HepG2 (cell line): ENCODE measurements around the gene GPAT3. TPM values are rescaled to one million over a fixed set of nuclear protein-coding genes. Genes with fewer than 3 reads are reported as not detected.

Experiments
- FOXP1 ChIP-seq, 2 experiments: fragments of 450-650 bp in 1 of 2; IDR thresholded peaks; 2 replicates each; pipeline ENCODE4 v1.6.1; 2017 to 2018; ENCODE audit warnings: antibody characterized with exemption in 1 of 2
- KLF15 ChIP-seq: sonication (generic); formaldehyde crosslinking; IDR thresholded peaks from 2 replicates; pipeline ENCODE4 v1.8.1; 2023; ENCODE audit warnings: borderline replicate concordance, mild to moderate bottlenecking, inconsistent platforms, missing genetic modification reagents, mixed read lengths
- MAFG ChIP-seq: sonication (generic); formaldehyde crosslinking; IDR thresholded peaks from 2 replicates; pipeline ENCODE4 v1.5.1; 2020; ENCODE audit warnings: mild to moderate bottlenecking, missing genetic modification reagents
- MAZ ChIP-seq, 2 experiments: sonication (generic) in 1 of 2; formaldehyde crosslinking in 1 of 2; IDR thresholded peaks; 2 replicates each; pipeline versions ENCODE4 v1.5.0 to v1.6.1; 2012 to 2020; ENCODE audit warnings: low read depth in 2 of 2, mild to moderate bottlenecking in 2 of 2, borderline replicate concordance in 1 of 2, improper control_type of control experiment in 1 of 2, low read length in 1 of 2, missing genetic modification reagents in 1 of 2, moderate library complexity in 1 of 2
- RBAK ChIP-seq: sonication (generic); formaldehyde crosslinking; IDR thresholded peaks from 2 replicates; pipeline ENCODE4 v1.5.1; 2020; ENCODE audit warnings: mild to moderate bottlenecking, missing genetic modification reagents
- ZMAT3 ChIP-seq: sonication (generic); formaldehyde crosslinking; conservative IDR thresholded peaks from 2 replicates; pipeline ENCODE4 v1.7.0; 2021; ENCODE audit warnings: missing genetic modification reagents
- ZNF160 ChIP-seq: sonication (generic); formaldehyde crosslinking; IDR thresholded peaks from 2 replicates; pipeline ENCODE4 v1.8.0; 2022; ENCODE audit warnings: mild to moderate bottlenecking, inconsistent platforms, missing genetic modification reagents
- ZNF546 ChIP-seq: sonication (generic); formaldehyde crosslinking; conservative IDR thresholded peaks from 2 replicates; pipeline ENCODE4 v1.8.1; 2023; ENCODE audit warnings: mild to moderate bottlenecking, missing genetic modification reagents
- ZSCAN30 ChIP-seq: sonication (generic); formaldehyde crosslinking; IDR thresholded peaks from 2 replicates; pipeline ENCODE4 v1.5.0; 2020; ENCODE audit warnings: mild to moderate bottlenecking, missing genetic modification reagents
- polyA plus RNA-seq, 8 experiments: library from polyadenylated mRNA; depleted of rRNA in 3 of 8; stranded (reverse) in 7 of 8; unstranded in 1 of 8; fragments of >200 nt; fragmentation: Illumina TruSeq in 4 of 8; extraction: Trizol in 4 of 8; gene quantifications; 2 replicates each; pipeline versions ENCODE4 v1.2.1 to v1.2.3, GENCODE V29; 2011 to 2016; ENCODE audit warnings: low read depth in 4 of 8, missing spikeins in 1 of 8, mixed read lengths in 1 of 8; ENCODE audit not compliant: insufficient read depth in 1 of 8
- total RNA-seq, 5 experiments: library from RNA; depleted of rRNA; stranded (reverse); fragments of >200 nt; fragmentation: Illumina TruSeq; extraction: Trizol; gene quantifications; 2 replicates each; pipeline ENCODE4 v1.2.3, GENCODE V29; 2016; ENCODE audit warnings: low read depth in 1 of 5
- TF ChIP-seq, protein P1 (sequence below): sonication (generic); formaldehyde crosslinking; IDR thresholded peaks from 2 replicates; pipeline ENCODE4 v1.4.0; 2020; ENCODE audit warnings: missing genetic modification reagents
- TF ChIP-seq, protein P2 (sequence below): sonication (generic); formaldehyde crosslinking; IDR thresholded peaks from 2 replicates; pipeline ENCODE4 v1.4.0; 2020; ENCODE audit warnings: mild to moderate bottlenecking, missing genetic modification reagents
- TF ChIP-seq, protein P3 (sequence below): sonication (generic); formaldehyde crosslinking; IDR thresholded peaks from 2 replicates; pipeline ENCODE4 v1.4.0; 2020; ENCODE audit warnings: mild to moderate bottlenecking, missing genetic modification reagents, borderline replicate concordance
- TF ChIP-seq, protein P4 (sequence below): sonication (generic); formaldehyde crosslinking; IDR thresholded peaks from 2 replicates; pipeline ENCODE4 v1.4.0; 2020; ENCODE audit warnings: missing genetic modification reagents, mild to moderate bottlenecking, borderline replicate concordance
- TF ChIP-seq, protein P5 (sequence below): sonication (generic); formaldehyde crosslinking; IDR thresholded peaks from 2 replicates; pipeline ENCODE4 v1.4.0; 2020; ENCODE audit warnings: mild to moderate bottlenecking, missing genetic modification reagents

Gene GPAT3
- total and polyA plus RNA-seq, 2 of the 13 experiments (the other 11 are each of a cell fraction or from before 2014, with no cell fraction given) = 2.4 to 2.6 TPM

DNA sequence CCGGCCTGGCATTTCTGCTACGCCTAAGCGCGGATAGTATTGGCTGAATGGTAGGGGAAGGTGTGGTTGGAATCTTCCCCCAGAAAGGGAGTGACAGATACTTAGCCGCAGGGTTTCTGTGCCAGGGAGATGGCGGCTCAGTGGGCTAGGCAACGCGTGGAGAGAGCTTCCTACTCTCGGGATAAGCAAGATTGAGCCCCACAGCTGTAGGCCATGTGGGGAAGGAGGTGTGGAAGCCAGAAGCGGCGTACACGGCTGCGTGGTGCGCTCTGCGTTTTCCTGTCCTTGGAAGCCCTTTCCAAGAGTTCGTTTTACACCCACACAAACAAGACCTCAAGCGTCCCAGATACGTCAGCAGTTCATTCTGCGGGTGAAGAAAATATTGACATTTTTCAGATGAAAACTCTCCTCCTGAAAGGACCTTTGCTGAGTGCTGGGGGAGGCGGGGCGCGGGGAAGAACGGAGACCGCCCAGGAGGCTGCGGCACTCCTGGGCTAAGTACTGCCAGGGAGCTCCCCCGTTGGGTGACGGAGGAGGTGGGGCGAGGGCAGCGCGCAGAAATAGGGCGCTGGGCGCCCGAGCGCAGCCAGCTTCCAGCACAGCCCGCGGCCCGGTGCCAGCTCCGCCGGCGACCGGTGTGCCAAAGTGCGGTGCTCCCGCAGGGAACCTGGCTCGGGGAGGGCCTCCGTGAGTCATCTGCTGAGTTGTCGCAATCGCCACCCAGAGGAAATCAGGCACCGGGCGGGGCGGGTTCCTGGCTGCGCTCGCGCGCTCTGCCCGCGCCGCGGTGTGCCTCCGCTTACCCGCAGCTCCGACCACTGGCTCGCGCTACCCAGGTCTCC, at the start of gene GPAT3 (continued):
- TF ChIP-seq, protein P1, sequence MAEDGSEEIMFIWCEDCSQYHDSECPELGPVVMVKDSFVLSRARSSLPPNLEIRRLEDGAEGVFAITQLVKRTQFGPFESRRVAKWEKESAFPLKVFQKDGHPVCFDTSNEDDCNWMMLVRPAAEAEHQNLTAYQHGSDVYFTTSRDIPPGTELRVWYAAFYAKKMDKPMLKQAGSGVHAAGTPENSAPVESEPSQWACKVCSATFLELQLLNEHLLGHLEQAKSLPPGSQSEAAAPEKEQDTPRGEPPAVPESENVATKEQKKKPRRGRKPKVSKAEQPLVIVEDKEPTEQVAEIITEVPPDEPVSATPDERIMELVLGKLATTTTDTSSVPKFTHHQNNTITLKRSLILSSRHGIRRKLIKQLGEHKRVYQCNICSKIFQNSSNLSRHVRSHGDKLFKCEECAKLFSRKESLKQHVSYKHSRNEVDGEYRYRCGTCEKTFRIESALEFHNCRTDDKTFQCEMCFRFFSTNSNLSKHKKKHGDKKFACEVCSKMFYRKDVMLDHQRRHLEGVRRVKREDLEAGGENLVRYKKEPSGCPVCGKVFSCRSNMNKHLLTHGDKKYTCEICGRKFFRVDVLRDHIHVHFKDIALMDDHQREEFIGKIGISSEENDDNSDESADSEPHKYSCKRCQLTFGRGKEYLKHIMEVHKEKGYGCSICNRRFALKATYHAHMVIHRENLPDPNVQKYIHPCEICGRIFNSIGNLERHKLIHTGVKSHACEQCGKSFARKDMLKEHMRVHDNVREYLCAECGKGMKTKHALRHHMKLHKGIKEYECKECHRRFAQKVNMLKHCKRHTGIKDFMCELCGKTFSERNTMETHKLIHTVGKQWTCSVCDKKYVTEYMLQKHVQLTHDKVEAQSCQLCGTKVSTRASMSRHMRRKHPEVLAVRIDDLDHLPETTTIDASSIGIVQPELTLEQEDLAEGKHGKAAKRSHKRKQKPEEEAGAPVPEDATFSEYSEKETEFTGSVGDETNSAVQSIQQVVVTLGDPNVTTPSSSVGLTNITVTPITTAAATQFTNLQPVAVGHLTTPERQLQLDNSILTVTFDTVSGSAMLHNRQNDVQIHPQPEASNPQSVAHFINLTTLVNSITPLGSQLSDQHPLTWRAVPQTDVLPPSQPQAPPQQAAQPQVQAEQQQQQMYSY (CRISPR knock-in tag) = no peak
- TF ChIP-seq, protein P2, sequence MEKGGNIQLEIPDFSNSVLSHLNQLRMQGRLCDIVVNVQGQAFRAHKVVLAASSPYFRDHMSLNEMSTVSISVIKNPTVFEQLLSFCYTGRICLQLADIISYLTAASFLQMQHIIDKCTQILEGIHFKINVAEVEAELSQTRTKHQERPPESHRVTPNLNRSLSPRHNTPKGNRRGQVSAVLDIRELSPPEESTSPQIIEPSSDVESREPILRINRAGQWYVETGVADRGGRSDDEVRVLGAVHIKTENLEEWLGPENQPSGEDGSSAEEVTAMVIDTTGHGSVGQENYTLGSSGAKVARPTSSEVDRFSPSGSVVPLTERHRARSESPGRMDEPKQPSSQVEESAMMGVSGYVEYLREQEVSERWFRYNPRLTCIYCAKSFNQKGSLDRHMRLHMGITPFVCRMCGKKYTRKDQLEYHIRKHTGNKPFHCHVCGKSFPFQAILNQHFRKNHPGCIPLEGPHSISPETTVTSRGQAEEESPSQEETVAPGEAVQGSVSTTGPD (CRISPR knock-in tag) = no peak
- TF ChIP-seq ZSCAN30 (CRISPR knock-in tag) = no peak
- no peak for TF ChIP-seq ZNF160 (CRISPR knock-in tag)
- TF ChIP-seq, protein P3, sequence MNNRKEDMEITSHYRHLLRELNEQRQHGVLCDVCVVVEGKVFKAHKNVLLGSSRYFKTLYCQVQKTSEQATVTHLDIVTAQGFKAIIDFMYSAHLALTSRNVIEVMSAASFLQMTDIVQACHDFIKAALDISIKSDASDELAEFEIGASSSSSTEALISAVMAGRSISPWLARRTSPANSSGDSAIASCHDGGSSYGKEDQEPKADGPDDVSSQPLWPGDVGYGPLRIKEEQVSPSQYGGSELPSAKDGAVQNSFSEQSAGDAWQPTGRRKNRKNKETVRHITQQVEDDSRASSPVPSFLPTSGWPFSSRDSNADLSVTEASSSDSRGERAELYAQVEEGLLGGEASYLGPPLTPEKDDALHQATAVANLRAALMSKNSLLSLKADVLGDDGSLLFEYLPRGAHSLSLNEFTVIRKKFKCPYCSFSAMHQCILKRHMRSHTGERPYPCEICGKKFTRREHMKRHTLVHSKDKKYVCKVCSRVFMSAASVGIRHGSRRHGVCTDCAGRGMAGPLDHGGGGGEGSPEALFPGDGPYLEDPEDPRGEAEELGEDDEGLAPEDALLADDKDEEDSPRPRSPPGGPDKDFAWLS (CRISPR knock-in tag) = no peak
- TF ChIP-seq KLF15 = no peak
- TF ChIP-seq ZMAT3 (CRISPR knock-in tag) = peak; percentile 78; the same call in 1 of the 2 replicates
- TF ChIP-seq, protein P4, sequence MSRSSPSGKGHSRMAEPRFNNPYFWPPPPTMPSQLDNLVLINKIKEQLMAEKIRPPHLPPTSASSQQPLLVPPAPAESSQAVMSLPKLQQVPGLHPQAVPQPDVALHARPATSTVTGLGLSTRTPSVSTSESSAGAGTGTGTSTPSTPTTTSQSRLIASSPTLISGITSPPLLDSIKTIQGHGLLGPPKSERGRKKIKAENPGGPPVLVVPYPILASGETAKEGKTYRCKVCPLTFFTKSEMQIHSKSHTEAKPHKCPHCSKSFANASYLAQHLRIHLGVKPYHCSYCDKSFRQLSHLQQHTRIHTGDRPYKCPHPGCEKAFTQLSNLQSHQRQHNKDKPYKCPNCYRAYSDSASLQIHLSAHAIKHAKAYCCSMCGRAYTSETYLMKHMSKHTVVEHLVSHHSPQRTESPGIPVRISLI (CRISPR knock-in tag) = no peak
- TF ChIP-seq, protein P5, sequence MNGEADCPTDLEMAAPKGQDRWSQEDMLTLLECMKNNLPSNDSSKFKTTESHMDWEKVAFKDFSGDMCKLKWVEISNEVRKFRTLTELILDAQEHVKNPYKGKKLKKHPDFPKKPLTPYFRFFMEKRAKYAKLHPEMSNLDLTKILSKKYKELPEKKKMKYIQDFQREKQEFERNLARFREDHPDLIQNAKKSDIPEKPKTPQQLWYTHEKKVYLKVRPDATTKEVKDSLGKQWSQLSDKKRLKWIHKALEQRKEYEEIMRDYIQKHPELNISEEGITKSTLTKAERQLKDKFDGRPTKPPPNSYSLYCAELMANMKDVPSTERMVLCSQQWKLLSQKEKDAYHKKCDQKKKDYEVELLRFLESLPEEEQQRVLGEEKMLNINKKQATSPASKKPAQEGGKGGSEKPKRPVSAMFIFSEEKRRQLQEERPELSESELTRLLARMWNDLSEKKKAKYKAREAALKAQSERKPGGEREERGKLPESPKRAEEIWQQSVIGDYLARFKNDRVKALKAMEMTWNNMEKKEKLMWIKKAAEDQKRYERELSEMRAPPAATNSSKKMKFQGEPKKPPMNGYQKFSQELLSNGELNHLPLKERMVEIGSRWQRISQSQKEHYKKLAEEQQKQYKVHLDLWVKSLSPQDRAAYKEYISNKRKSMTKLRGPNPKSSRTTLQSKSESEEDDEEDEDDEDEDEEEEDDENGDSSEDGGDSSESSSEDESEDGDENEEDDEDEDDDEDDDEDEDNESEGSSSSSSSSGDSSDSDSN = peak; percentile 89
- no peak for TF ChIP-seq RBAK (CRISPR knock-in tag)
- 0 out of 2 replicates have a peak, but pooled peaks have one; percentile 34 for TF ChIP-seq MAZ (IDR thresholded peaks at IDR 0.05; ENCODE audit: borderline replicate concordance, low read depth, low read length)
- TF ChIP-seq MAZ (CRISPR knock-in tag; IDR thresholded peaks at IDR 0.05; ENCODE audit: low read depth) = peak; percentile 55; the same call in 1 of the 2 replicates
- no peak for TF ChIP-seq FOXP1 (IDR thresholded peaks at IDR 0.05)
- TF ChIP-seq FOXP1 (CRISPR knock-in tag; IDR thresholded peaks at IDR 0.05) = no peak
- TF ChIP-seq ZNF546 (CRISPR knock-in tag) = no peak
- TF ChIP-seq MAFG (CRISPR knock-in tag) = no peak
